ENCODE measurements around the gene COBL.

- TF ChIP-seq CTCF (conservative IDR thresholded peaks at IDR 0.05; ENCODE audit: low read length): no peak
- no peak for TF ChIP-seq EZH2phosphoT487 (IDR thresholded peaks at IDR 0.05; ENCODE audit: borderline replicate concordance)
Observed at GRCh38 chr7:51139796-51140195, 176.8 kb downstream of the COBL start.

Data from Loucy (cell line).